Measurements from ENCODE around the gene SLC25A20. TPM values are rescaled to one million over a fixed set of nuclear protein-coding genes. Genes with fewer than 3 reads are reported as not detected.

Gene SLC25A20
- total RNA-seq, 1 donor from 2014 or later = 9.5 TPM

- DNase-seq (ENCODE audit: low read depth) (peak; percentile 25), FAIRE-seq (no peak)
- no peaks in the 10 kb centered on the region for H3K27me3 ChIP-seq (ENCODE audit: control insufficient read depth, insufficient read depth, low read length)
- no peak overlapping the region for H3K4me3 ChIP-seq (ENCODE audit: low read depth, low read length)
- no peak for TF ChIP-seq CTCF (IDR thresholded peaks at IDR 0.05; ENCODE audit: insufficient read depth, low read length, severe bottlenecking)
- no peaks in the 10 kb centered on the region for H3K36me3 ChIP-seq (ENCODE audit: control insufficient read depth, insufficient read depth, low read length)
These were observed 72.2 kb downstream of the SLC25A20 start for GRCh38 chr3:48826451-48826850.

GRCh38 chr3:48820612-48821324 is 77.9 kb downstream of the SLC25A20 start:
- no peak overlapping the region for H3K4me3 ChIP-seq (ENCODE audit: low read depth, low read length)
- peak; percentile 29 for DNase-seq (ENCODE audit: low read depth)
- no peaks in the 10 kb centered on the region for H3K27me3 ChIP-seq (ENCODE audit: control insufficient read depth, insufficient read depth, low read length)
- no peaks in the 10 kb centered on the region for H3K36me3 ChIP-seq (ENCODE audit: control insufficient read depth, insufficient read depth, low read length)
- no peak for TF ChIP-seq CTCF (IDR thresholded peaks at IDR 0.05; ENCODE audit: insufficient read depth, low read length, severe bottlenecking)
- FAIRE-seq = peak; percentile 50

GRCh38 chr3:48819234-48820221 is 79.2 kb downstream of the SLC25A20 start:
- Histone ChIP-seq H3K36me3 (ENCODE audit: control insufficient read depth, insufficient read depth, low read length) (no peaks in the 10 kb centered on the region), H3K27me3 (ENCODE audit: control insufficient read depth, insufficient read depth, low read length) (no peaks in the 10 kb centered on the region), H3K4me3 (ENCODE audit: low read depth, low read length) (no peak overlapping the region)
- TF ChIP-seq CTCF (IDR thresholded peaks at IDR 0.05; ENCODE audit: insufficient read depth, low read length, severe bottlenecking) = no peak
- FAIRE-seq (no peak), DNase-seq (ENCODE audit: low read depth) (no peak)

GRCh38 chr3:48811524-48811923 is 87.2 kb downstream of the SLC25A20 start:
- FAIRE-seq = no peak
- Histone ChIP-seq H3K4me3 (ENCODE audit: low read depth, low read length) (no peak overlapping the region), H3K27me3 (ENCODE audit: control insufficient read depth, insufficient read depth, low read length) (no peaks in the 10 kb centered on the region), H3K36me3 (ENCODE audit: control insufficient read depth, insufficient read depth, low read length) (no peaks in the 10 kb centered on the region)
- TF ChIP-seq CTCF (IDR thresholded peaks at IDR 0.05; ENCODE audit: insufficient read depth, low read length, severe bottlenecking) = no peak
- DNase-seq (ENCODE audit: low read depth) = no peak

Other genes with a start within 250 kb of the SLC25A20 start
- 1.0 and 1.1 TPM in 2 replicates for gene CELSR3, start 236.0 kb downstream of the SLC25A20 start, total RNA-seq
- 10.5 and 14.3 TPM in 2 replicates for gene NCKIPSD, start 213.0 kb downstream of the SLC25A20 start, total RNA-seq
- gene IP6K2, start 181.7 kb downstream of the SLC25A20 start, total RNA-seq = 37.4 and 53.8 TPM in 2 replicates
- 28.7 and 32.9 TPM in 2 replicates for gene PRKAR2A, start 51.0 kb downstream of the SLC25A20 start, total RNA-seq
- gene ARIH2, start 20.0 kb upstream of the SLC25A20 start, total RNA-seq = 119 and 124 TPM in 2 replicates
- gene P4HTM, start 91.4 kb upstream of the SLC25A20 start, total RNA-seq = 15.8 and 28.7 TPM in 2 replicates
- 31.5 and 61.1 TPM in 2 replicates for gene WDR6, start 108.5 kb upstream of the SLC25A20 start, total RNA-seq
- gene DALRD3, start 119.7 kb upstream of the SLC25A20 start, total RNA-seq = 34.2 and 44.0 TPM in 2 replicates
- 36.3 and 58.9 TPM in 2 replicates for gene NDUFAF3, start 123.2 kb upstream of the SLC25A20 start, total RNA-seq
- gene IMPDH2, start 130.5 kb upstream of the SLC25A20 start, total RNA-seq = 270 and 478 TPM in 2 replicates
- 39.2 and 52.0 TPM in 2 replicates for gene QRICH1, start 195.2 kb upstream of the SLC25A20 start, total RNA-seq
- 138 and 232 TPM in 2 replicates for gene QARS1, start 205.9 kb upstream of the SLC25A20 start, total RNA-seq
- gene USP19, start 221.9 kb upstream of the SLC25A20 start, total RNA-seq = 39.5 and 44.4 TPM in 2 replicates
- 174 and 189 TPM in 2 replicates for gene LAMB2, start 234.2 kb upstream of the SLC25A20 start, total RNA-seq

Measured in bronchial epithelial cell (primary cell).